GM12878 (cell line): ENCODE measurements around the gene NR2C2AP. TPM values are rescaled to one million over a fixed set of nuclear protein-coding genes. Genes with fewer than 3 reads are reported as not detected.

Experiments
- ATAC-seq: fragments of 200-7000 bp; cut with Tn5 transposase; 3 replicates; pipeline ENCODE4 v1.9.1; 2020; ENCODE audit warnings: mild to moderate bottlenecking, moderate library complexity
- BruUV-seq: library from RNA; stranded (reverse); fragments of 400-500 nt; replicated peaks from 2 replicates; lab custom pipeline; 2021; lab: Mats Ljungman, UMichigan
- CTCF ChIA-PET: fragments of 300-600 bp; sonication (Branson Sonifier 250); formaldehyde crosslinking; extraction: SDS; loops from one replicate; lab custom pipeline; 2021; ENCODE audit warnings: inconsistent platforms; lab: Yijun Ruan, JAX
- POLR2A ChIA-PET: fragments of 350-600 bp; formaldehyde crosslinking; extraction: SDS; loops from one replicate; lab custom pipeline; 2021; ENCODE audit warnings: inconsistent platforms; lab: Charles Lee
- RAD21 ChIA-PET: fragments of 300-600 bp; sonication (Branson Sonifier 250); formaldehyde crosslinking; loops from one replicate; lab custom pipeline; 2023; ENCODE audit warnings: antibody characterized with exemption; ENCODE audit not compliant: unreplicated experiment; lab: Charles Lee
- SMC1A ChIA-PET: fragments of 300-600 bp; sonication (Branson Sonifier 250); formaldehyde crosslinking; loops from one replicate; lab custom pipeline; 2023; ENCODE audit not compliant: unreplicated experiment, uncharacterized antibody; lab: Charles Lee
- DNase-seq: peaks from one replicate; pipeline ENCODE4 v3.0.0-alpha.2; 2011; ENCODE audit warnings: low read depth, low spot score
- FAIRE-seq: peaks from 3 replicates; lab custom pipeline; 2011; peaks lifted over from hg19 to GRCh38; lab: Jason Lieb, UNC
- H2AFZ ChIP-seq: 2 replicates; pipeline ENCODE4 v1.6.0; 2011; ENCODE audit warnings: low read depth, low read length, control low read depth; ENCODE audit not compliant: control insufficient read depth
- H3K27ac ChIP-seq: 2 replicates; pipeline ENCODE4 v1.5.1; 2011; ENCODE audit warnings: control low read depth; ENCODE audit not compliant: control insufficient read depth, insufficient read depth
- H3K27me3 ChIP-seq, 2 experiments: replicated peaks in 1 of 2; 2 replicates each; pipeline versions ENCODE4 v1.6.0 to v1.6.1; 2011; ENCODE audit warnings: low read length in 1 of 2; ENCODE audit not compliant: control insufficient read depth in 2 of 2, insufficient read depth in 2 of 2
- H3K36me3 ChIP-seq, 2 experiments: 2 replicates each; pipeline ENCODE4 v1.5.1; 2011; ENCODE audit warnings: low read length in 1 of 2; ENCODE audit not compliant: control insufficient read depth in 2 of 2, insufficient read depth in 2 of 2
- H3K4me1 ChIP-seq: 2 replicates; pipeline ENCODE4 v1.6.1; 2011; ENCODE audit warnings: mild to moderate bottlenecking, low read length, moderate library complexity, mixed read lengths; ENCODE audit not compliant: control insufficient read depth, insufficient read depth
- H3K4me2 ChIP-seq: 2 replicates; pipeline ENCODE4 v1.6.0; 2011; ENCODE audit warnings: control low read depth; ENCODE audit not compliant: control insufficient read depth, insufficient read depth
- H3K4me3 ChIP-seq: fragments of 200-600 bp; sonication (generic); 2 replicates; pipeline ENCODE4 v1.5.1; 2016
- H3K79me2 ChIP-seq: 2 replicates; pipeline ENCODE4 v1.6.0; 2011; ENCODE audit warnings: low read length; ENCODE audit not compliant: control insufficient read depth, insufficient read depth
- H3K9ac ChIP-seq: 2 replicates; pipeline ENCODE4 v1.8.0; 2011; ENCODE audit warnings: low read length, control low read depth, mixed read lengths; ENCODE audit not compliant: control insufficient read depth, insufficient read depth
- H3K9me3 ChIP-seq: replicated peaks from 3 replicates; pipeline ENCODE4 v1.5.1; 2011; ENCODE audit warnings: mild to moderate bottlenecking, low read length; ENCODE audit not compliant: control insufficient read depth, insufficient read depth
- H4K20me1 ChIP-seq: 2 replicates; pipeline ENCODE4 v1.6.0; 2011; ENCODE audit not compliant: control insufficient read depth, insufficient read depth
- BCL3 ChIP-seq: IDR thresholded peaks from 2 replicates; pipeline ENCODE4 v1.6.1; 2011; ENCODE audit warnings: borderline replicate concordance, low read depth, mild to moderate bottlenecking, moderate library complexity, low read length; ENCODE audit not compliant: insufficient read depth, poor library complexity, severe bottlenecking
- CEBPZ ChIP-seq: fragments of 150-350 bp; IDR thresholded peaks from 2 replicates; pipeline ENCODE4 v1.6.1; 2016; ENCODE audit warnings: low read depth, low read length
- JUNB ChIP-seq: IDR thresholded peaks from 2 replicates; pipeline ENCODE4 v1.6.1; 2016; ENCODE audit warnings: antibody characterized with exemption, mild to moderate bottlenecking
- MTA2 ChIP-seq: fragments of 450-650 bp; IDR thresholded peaks from 2 replicates; pipeline ENCODE4 v1.6.1; 2016; ENCODE audit warnings: low read depth, mild to moderate bottlenecking, moderate library complexity
- POLR2AphosphoS5 ChIP-seq: IDR thresholded peaks from 2 replicates; pipeline ENCODE4 v1.6.1; 2011; ENCODE audit warnings: mild to moderate bottlenecking, low read length, inconsistent platforms
- RAD21 ChIP-seq: IDR thresholded peaks from 2 replicates; pipeline ENCODE4 v1.6.1; 2011; ENCODE audit warnings: mild to moderate bottlenecking, low read depth, low read length, moderate library complexity; ENCODE audit not compliant: insufficient read depth
- TCF12 ChIP-seq: IDR thresholded peaks from 2 replicates; pipeline ENCODE4 v1.6.1; 2011; ENCODE audit warnings: low read depth, mild to moderate bottlenecking, low read length
- WRNIP1 ChIP-seq: IDR thresholded peaks from 2 replicates; pipeline ENCODE4 v1.6.1; 2011; ENCODE audit warnings: low read depth, low read length, improper control_type of control experiment, borderline replicate concordance
- WGBS: methylation state at CpG from one replicate; pipeline ENCODE4 v1.1.6; 2016; ENCODE audit warnings: low lambda C conversion rate; ENCODE audit not compliant: insufficient replicate concordance, insufficient coverage; ENCODE audit errors: missing lambda C conversion rate; 5-methylcytosine and 5-hydroxymethylcytosine counted together
- in situ Hi-C: fragments of 300-500 bp; cut with MboI; formaldehyde crosslinking; loops from 9 replicates; pipeline ENCODE4 v1.14.3; 2018; ENCODE audit warnings: mixed read lengths
- intact Hi-C: fragments of 100-400 bp; cut with micrococcal nuclease; formaldehyde crosslinking; loops from one replicate; pipeline ENCODE4 v1.14.2; 2022; ENCODE audit not compliant: unreplicated experiment
- polyA plus RNA-seq, 11 experiments: library from polyadenylated mRNA; depleted of rRNA in 4 of 11; unstranded in 6 of 11; stranded (reverse) in 5 of 11; fragments of >200 nt; fragmentation: Nextera tagmentation in 4 of 11; fragmentation: Illumina TruSeq in 1 of 11; extraction: Ambion mirVana in 4 of 11; extraction: Trizol in 1 of 11; gene quantifications; 1 replicate in 1 of 11; 2 replicates in 10 of 11; pipeline versions ENCODE4 v1.2.1 to v1.2.3, GENCODE V29; 2011 to 2016; ENCODE audit warnings: inconsistent platforms in 2 of 11, missing spikeins in 2 of 11, low read depth in 1 of 11
- total RNA-seq, 4 experiments: library from RNA; depleted of rRNA in 3 of 4; stranded (reverse); fragments of >200 nt in 3 of 4; fragmentation: Illumina TruSeq in 1 of 4; extraction: Trizol in 1 of 4; gene quantifications; 2 replicates each; pipeline versions ENCODE4 v1.2.1 to v1.2.3, GENCODE V29; 2013 to 2021

NR2C2AP gene
- total and polyA plus RNA-seq, 10 of the 15 experiments (the other 5 are each of a cell fraction or from before 2014, with no cell fraction given), result 21.5 to 44.8 (median 28.1) TPM

DNA sequence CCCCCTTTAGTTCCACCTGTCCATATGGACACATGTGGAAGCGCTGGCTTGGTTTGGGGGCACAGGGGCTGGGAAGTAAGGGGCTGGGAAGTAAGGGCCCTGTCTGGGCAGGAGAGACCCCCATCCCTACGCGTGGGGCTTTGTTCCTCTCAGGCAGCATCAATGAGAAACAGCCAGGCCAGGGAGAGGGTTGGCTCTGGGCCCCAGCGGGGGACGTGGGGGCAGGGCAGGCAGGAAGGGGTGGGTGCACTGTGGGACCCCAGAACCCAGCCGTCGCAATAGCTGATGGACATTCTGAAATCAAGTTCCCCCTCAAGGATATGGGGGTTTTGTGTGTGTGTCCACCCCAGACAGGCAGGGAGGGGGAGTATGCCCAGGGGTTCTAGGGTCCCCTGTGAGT lies 9.7 kb upstream of the NR2C2AP start:
- ChIA-PET POLR2A (no interaction called here), RAD21 (no interaction called here), SMC1A (no interaction called here), CTCF (no interaction called here)
- no peak overlapping the region for H3K9ac ChIP-seq
- intact Hi-C loops (no loop called here), in situ Hi-C loops (no loop called here)
- FAIRE-seq, result no peak
- H3K4me1 ChIP-seq, result peaks cover 10% of the 10 kb centered on the region; the same call in 1 of the 2 replicates
- no peak overlapping the region for H3K4me3 ChIP-seq
- no peak overlapping the region for H3K4me2 ChIP-seq
- ATAC-seq, result no peak
- H3K9me3 ChIP-seq, result 0 out of 3 replicates have a peak, but pooled peaks cover 2% of the 10 kb centered on the region
- H3K27me3 ChIP-seq, result peaks cover 0 to 2% of the 10 kb centered on the region in 2 experiments; a peak in 1 of 4 replicates
- H3K36me3 ChIP-seq, result no peaks in the 10 kb centered on the region
- no TSS peak for BruUV-seq
- WGBS, result 6% methylated on average over 7 of the region's 7 CpGs
- DNase-seq, result no peak
- no peak for TF ChIP-seq MTA2
- no peaks in the 10 kb centered on the region for H4K20me1 ChIP-seq
- H3K79me2 ChIP-seq, result no peaks in the 10 kb centered on the region
- H2AFZ ChIP-seq, result no peak overlapping the region
- H3K27ac ChIP-seq, result no peak overlapping the region

DNA sequence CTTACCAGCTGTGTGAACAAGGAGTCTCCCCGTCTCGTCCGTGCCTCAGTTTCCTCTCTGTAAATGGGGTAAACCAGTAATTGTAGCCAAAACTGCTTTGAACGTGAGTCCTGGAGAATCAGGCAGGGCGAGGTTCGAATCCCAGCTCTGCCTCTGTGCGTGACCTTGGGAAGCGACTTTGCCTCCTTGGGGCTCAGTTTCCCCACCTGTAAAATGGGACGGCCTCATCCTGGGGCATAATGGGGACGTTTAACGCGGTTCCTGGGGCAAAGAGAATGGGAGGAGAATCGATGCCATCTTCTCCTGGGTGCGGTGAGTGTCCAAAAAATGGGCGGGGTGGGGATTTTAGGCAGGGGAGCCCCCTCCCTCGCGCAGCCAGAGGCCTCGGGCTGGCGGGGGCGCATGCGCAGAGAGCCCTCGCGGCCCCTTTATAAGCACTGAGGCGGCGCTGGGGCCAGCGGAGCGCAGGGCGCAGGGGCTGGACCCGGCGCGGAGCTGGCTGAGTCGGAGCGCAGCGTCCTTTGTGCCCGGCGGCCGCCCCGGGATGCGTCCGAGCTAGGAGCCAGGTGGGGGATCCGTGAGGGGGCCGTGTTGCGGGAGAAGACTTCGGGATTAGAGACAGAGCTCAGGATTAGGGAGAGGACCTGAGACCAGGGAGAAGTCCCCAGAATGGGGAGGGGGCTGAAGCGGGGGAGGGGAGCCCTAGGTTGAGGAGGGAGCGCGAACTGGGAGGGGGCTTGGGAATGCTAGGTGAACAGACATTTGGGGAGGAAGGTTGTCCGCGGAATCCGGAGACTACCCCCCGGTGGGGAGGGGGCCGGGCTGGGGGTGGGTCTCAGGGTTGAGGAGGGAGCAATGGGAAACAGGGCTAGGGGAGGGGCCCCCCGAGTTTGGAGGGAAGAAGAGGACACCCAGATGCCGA lies 8.5 kb upstream of the NR2C2AP start, which contains the start of gene NCAN:
Gene NCAN, plus strand, starts transcription at position 460 of the 922 bp plus-strand sequence. CDS start 4,996 bp downstream, outside the sequence.
- Histone ChIP-seq H3K9me3 (no peaks in the 10 kb centered on the region), H3K27me3 (peaks cover 0 to 2% of the 10 kb centered on the region in 2 experiments; a peak in 1 of 4 replicates), H2AFZ (no peak within 1 kb of the TSS), H4K20me1 (no peaks in the 10 kb centered on the region), H3K9ac (no peak within 1 kb of the TSS), H3K4me2 (no peak within 1 kb of the TSS), H3K36me3 (no peaks in the 10 kb centered on the region), H3K27ac (no peak within 1 kb of the TSS), H3K4me1 (peaks cover 13% of the 10 kb centered on the region; the same call in 1 of the 2 replicates)
- ChIA-PET SMC1A (no interaction called here), POLR2A (no interaction called here), CTCF (no interaction called here)
- intact Hi-C loops, result no loop called here
- WGBS, result 15% methylated on average over 45 of the region's 54 CpGs
- FAIRE-seq (no peak), DNase-seq (no peak)
- TF ChIP-seq MTA2 (no peak), TCF12 (no peak), WRNIP1 (no peak), CEBPZ (no peak), RAD21 (no peak), JUNB (no peak), POLR2AphosphoS5 (no peak), BCL3 (no peak)
- TF ChIP-seq, all 136 proteins: peak for 0
- no peak for ATAC-seq
- no peaks in the 10 kb centered on the region for H3K79me2 ChIP-seq
- in situ Hi-C loops, result no loop called here
- no peak within 1 kb of the TSS for H3K4me3 ChIP-seq
- BruUV-seq, result no TSS peak
- RAD21 ChIA-PET, result no interaction called here
